CD14-positive monocyte (primary cell): ENCODE data around the gene PHRF1. TPM values are rescaled to one million over a fixed set of nuclear protein-coding genes. Genes with fewer than 3 reads are reported as not detected.
A peak's percentile ranks its signal among the peaks of the same experiment; 100 is the strongest.

ENCODE experiments used
- DNase-seq, 3 donors: peaks; one replicate each; pipeline ENCODE4 v3.0.0-alpha.2; 2011 to 2022
- H2AFZ ChIP-seq: 2 replicates; pipeline ENCODE4 v1.6.0; 2012; ENCODE audit warnings: mild to moderate bottlenecking, low read depth, low read length, inconsistent platforms; ENCODE audit not compliant: insufficient read depth, poor library complexity, severe bottlenecking
- H3K27ac ChIP-seq, 2 donors: 1 replicate in 1 of 2; 2 replicates in 1 of 2; pipeline ENCODE4 v1.5.1; 2012 to 2013; ENCODE audit warnings: low read length in 2 of 2, control low read depth in 1 of 2, inconsistent platforms in 1 of 2, low read depth in 1 of 2, mild to moderate bottlenecking in 1 of 2
- H3K27me3 ChIP-seq, 2 donors: one replicate each; pipeline versions ENCODE4 v1.6.0 to v1.6.1; 2011 to 2013; ENCODE audit warnings: low read length in 2 of 2; ENCODE audit not compliant: control insufficient read depth in 2 of 2, insufficient read depth in 2 of 2
- H3K36me3 ChIP-seq, 2 donors: replicated peaks in 1 of 2; 1 replicate in 1 of 2; 2 replicates in 1 of 2; pipeline versions ENCODE4 v1.5.1 to v1.6.1; 2012 to 2013; ENCODE audit warnings: low read length in 2 of 2, control low read depth in 1 of 2, inconsistent platforms in 1 of 2, mild to moderate bottlenecking in 1 of 2; ENCODE audit not compliant: insufficient read depth in 2 of 2, control insufficient read depth in 1 of 2
- H3K4me1 ChIP-seq, 2 donors: 1 replicate in 1 of 2; 2 replicates in 1 of 2; pipeline versions ENCODE4 v1.5.1 to v1.6.1; 2012 to 2013; ENCODE audit warnings: low read length in 2 of 2, control low read depth in 1 of 2, inconsistent platforms in 1 of 2, mild to moderate bottlenecking in 1 of 2, moderate library complexity in 1 of 2; ENCODE audit not compliant: insufficient read depth in 2 of 2, control insufficient read depth in 1 of 2
- H3K4me2 ChIP-seq: replicated peaks from 2 replicates; pipeline ENCODE3; 2012; ENCODE audit warnings: low read length, moderate library complexity, mild to moderate bottlenecking; ENCODE audit not compliant: poor library complexity, severe bottlenecking; ENCODE audit errors: extremely low read depth
- H3K4me3 ChIP-seq, 3 experiments: fragments of 200-600 bp in 1 of 3; sonication (generic) in 1 of 3; replicated peaks in 1 of 3; 1 replicate in 2 of 3; 2 replicates in 1 of 3; pipeline ENCODE4 v1.5.1; 2011 to 2013; ENCODE audit warnings: low read length in 3 of 3, mild to moderate bottlenecking in 3 of 3, control low read depth in 2 of 3, low read depth in 2 of 3, inconsistent platforms in 1 of 3, moderate library complexity in 1 of 3
- H3K79me2 ChIP-seq: 2 replicates; pipeline ENCODE4 v1.6.0; 2012; ENCODE audit warnings: mild to moderate bottlenecking, control low read depth, inconsistent platforms, low read length, moderate library complexity; ENCODE audit not compliant: insufficient read depth
- H3K9ac ChIP-seq: 2 replicates; pipeline ENCODE4 v1.6.0; 2017; ENCODE audit warnings: low read length, mild to moderate bottlenecking; ENCODE audit not compliant: insufficient read depth, poor library complexity, severe bottlenecking
- H3K9me3 ChIP-seq, 2 donors: replicated peaks in 1 of 2; 1 replicate in 1 of 2; 2 replicates in 1 of 2; pipeline versions ENCODE4 v1.5.1 to v1.6.1; 2012 to 2013; ENCODE audit warnings: low read length in 2 of 2, control low read depth in 1 of 2; ENCODE audit not compliant: control insufficient read depth in 1 of 2, insufficient read depth in 1 of 2
- H4K20me1 ChIP-seq: 2 replicates; pipeline ENCODE4 v1.6.0; 2012; ENCODE audit warnings: mild to moderate bottlenecking, low read length, control low read depth, moderate library complexity; ENCODE audit not compliant: insufficient read depth
- H3K27ac Mint-ChIP-seq, 7 donors: one replicate each; pipeline ENCODE4 v1.8.0; 2020; ENCODE audit warnings: mild to moderate bottlenecking in 7 of 7, mixed read lengths in 7 of 7, moderate library complexity in 6 of 7, inconsistent platforms in 2 of 7
- H3K27me3 Mint-ChIP-seq, 3 donors: one replicate each; pipeline ENCODE4 v1.8.0; 2021 to 2022; ENCODE audit warnings: low read depth in 3 of 3, mild to moderate bottlenecking in 3 of 3, mixed read lengths in 3 of 3, moderate library complexity in 3 of 3, inconsistent platforms in 1 of 3
- H3K36me3 Mint-ChIP-seq, 2 donors: one replicate each; pipeline ENCODE4 v1.8.0; 2020; ENCODE audit warnings: mixed read lengths in 2 of 2, inconsistent platforms in 1 of 2, mild to moderate bottlenecking in 1 of 2
- H3K4me1 Mint-ChIP-seq: one replicate; pipeline ENCODE4 v1.8.0; 2020; ENCODE audit warnings: mild to moderate bottlenecking, mixed read lengths
- H3K4me3 Mint-ChIP-seq, 2 donors: one replicate each; pipeline ENCODE4 v1.8.0; 2020; ENCODE audit warnings: mild to moderate bottlenecking in 2 of 2, mixed read lengths in 2 of 2, moderate library complexity in 1 of 2
- H3K9me3 Mint-ChIP-seq, 7 donors: one replicate each; pipeline ENCODE4 v1.8.0; 2020 to 2022; ENCODE audit warnings: mixed read lengths in 7 of 7, mild to moderate bottlenecking in 6 of 7, moderate library complexity in 6 of 7, inconsistent platforms in 2 of 7
- WGBS: methylation state at CpG from one replicate; pipeline ENCODE4 v1.1.5; 2013; ENCODE audit warnings: missing lambda C conversion rate; ENCODE audit not compliant: insufficient coverage; 5-methylcytosine and 5-hydroxymethylcytosine counted together
- intact Hi-C, 2 donors: fragments of 100-400 bp; cut with micrococcal nuclease; formaldehyde crosslinking; loops; one replicate each; pipeline versions ENCODE4 v1.15.0 to v1.15.1; 2023
- polyA plus RNA-seq, 3 donors: library from polyadenylated mRNA; depleted of rRNA in 1 of 3; unstranded in 2 of 3; stranded (reverse) in 1 of 3; fragments of 300-500 nt in 2 of 3; fragments of >200 nt in 1 of 3; fragmentation: Illumina TruSeq in 2 of 3; gene quantifications; 1 replicate in 2 of 3; 2 replicates in 1 of 3; pipeline ENCODE4 v1.2.3, GENCODE V29; 2012 to 2021
- TF ChIP-seq, protein P1 (sequence below): fragments of 200-600 bp; IDR thresholded peaks from one replicate; pipeline ENCODE4 v1.8.0; 2022; ENCODE audit warnings: antibody characterized with exemption, mild to moderate bottlenecking

Gene PHRF1
- polyA plus RNA-seq, 3 donors: 1.3 to 11.1 (median 3.3) TPM

DNA sequence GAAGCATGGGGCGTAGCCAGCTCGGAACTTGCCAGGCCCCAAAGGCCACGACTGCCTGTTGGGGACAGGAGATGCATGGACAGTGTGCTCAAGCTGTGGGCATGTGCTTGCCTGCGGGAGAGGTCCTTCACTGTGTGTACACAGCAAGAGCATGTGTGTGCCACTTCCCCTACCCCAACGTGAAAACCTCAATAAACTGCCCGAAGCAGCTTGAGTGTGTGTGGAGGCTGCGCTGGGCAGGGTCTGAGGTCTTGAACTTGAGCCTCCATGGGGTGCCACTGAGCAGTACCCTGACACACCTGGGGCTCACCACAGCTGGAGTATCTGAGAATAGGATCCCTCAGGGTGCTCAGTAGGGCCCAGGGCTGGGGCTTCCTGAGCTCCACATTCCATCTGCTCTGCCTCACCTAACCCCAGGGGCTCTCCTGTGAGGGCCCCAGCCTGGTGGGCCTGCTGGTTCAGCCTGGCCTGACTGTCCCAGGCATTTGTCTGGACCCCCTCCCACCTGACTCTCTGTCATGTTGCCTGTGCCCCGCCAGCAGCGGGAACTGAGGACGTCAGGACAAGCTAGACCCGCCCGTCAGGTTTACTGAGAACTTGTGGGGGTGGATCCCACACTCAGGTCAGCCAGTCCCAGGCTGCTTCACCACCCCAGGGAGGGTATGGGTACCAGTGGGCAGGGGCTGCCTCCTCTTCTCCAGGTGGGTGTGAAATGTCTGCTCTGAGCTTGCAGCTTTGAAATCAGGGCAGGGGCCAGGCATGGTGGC is 12.3 kb upstream of the PHRF1 start:
- Mint-ChIP-seq H3K4me3 (no peak overlapping the region), H3K36me3 (peaks cover 5 to 12% of the 10 kb centered on the region in 2 donors), H3K27ac (peak overlapping the region in 1 of 7 donors; percentile 30), H3K27me3 (peaks cover 2 to 25% (median 20%) of the 10 kb centered on the region in 3 donors), H3K9me3 (peaks cover 0 to 4% (median 0%) of the 10 kb centered on the region in 7 donors), H3K4me1 (peaks cover 17% of the 10 kb centered on the region)
- 90% methylated on average over 8 of the region's 12 CpGs for WGBS
- Histone ChIP-seq H3K9me3 (no peaks in the 10 kb centered on the region), H3K36me3 (peaks cover 0 to 11% of the 10 kb centered on the region in 2 donors), H3K9ac (no peak overlapping the region), H3K4me2 (no peak overlapping the region), H3K27ac (no peak overlapping the region), H3K4me3 (no peak overlapping the region), H3K4me1 (peaks cover 19 to 39% of the 10 kb centered on the region in 2 donors), H4K20me1 (peaks cover 20% of the 10 kb centered on the region), H2AFZ (no peak overlapping the region), H3K79me2 (peaks cover 3% of the 10 kb centered on the region), H3K27me3 (peaks cover 0 to 16% of the 10 kb centered on the region in 2 donors)
- intact Hi-C loops: no loop called here
- TF ChIP-seq, protein P1, sequence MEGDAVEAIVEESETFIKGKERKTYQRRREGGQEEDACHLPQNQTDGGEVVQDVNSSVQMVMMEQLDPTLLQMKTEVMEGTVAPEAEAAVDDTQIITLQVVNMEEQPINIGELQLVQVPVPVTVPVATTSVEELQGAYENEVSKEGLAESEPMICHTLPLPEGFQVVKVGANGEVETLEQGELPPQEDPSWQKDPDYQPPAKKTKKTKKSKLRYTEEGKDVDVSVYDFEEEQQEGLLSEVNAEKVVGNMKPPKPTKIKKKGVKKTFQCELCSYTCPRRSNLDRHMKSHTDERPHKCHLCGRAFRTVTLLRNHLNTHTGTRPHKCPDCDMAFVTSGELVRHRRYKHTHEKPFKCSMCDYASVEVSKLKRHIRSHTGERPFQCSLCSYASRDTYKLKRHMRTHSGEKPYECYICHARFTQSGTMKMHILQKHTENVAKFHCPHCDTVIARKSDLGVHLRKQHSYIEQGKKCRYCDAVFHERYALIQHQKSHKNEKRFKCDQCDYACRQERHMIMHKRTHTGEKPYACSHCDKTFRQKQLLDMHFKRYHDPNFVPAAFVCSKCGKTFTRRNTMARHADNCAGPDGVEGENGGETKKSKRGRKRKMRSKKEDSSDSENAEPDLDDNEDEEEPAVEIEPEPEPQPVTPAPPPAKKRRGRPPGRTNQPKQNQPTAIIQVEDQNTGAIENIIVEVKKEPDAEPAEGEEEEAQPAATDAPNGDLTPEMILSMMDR: no peak
- no peak for DNase-seq

DNA sequence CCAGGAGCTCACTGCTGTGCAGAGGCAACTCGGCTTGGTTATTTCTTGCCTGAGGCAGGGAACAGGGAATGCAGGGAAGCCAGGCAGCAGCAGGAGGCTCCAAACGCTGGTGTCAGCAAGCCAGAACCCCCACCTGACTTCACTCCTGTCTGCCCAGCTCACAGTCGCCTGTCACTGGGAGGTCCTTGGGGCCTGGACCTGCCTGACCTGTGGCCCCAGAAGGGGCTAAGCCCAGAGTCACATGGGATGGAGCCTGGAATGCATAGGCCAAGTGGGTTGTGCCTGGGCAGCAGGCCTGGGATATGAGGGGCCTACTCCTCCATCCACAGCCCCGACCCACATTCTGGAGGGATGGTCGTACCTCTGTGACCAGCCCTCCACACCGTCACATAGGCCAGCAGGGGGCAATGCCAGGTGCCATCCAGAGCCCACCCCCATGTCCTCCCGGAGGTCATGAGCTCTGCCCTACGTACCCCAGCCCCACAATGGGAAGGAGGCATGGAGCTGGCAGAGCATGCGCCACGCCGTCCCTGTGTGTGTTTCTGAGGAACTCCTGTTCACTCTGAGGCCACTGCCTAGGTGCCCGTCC is 10.3 kb upstream of the PHRF1 start:
- H3K9ac ChIP-seq: no peak overlapping the region
- intact Hi-C loops: no loop called here
- 83% methylated on average over 7 of the region's 12 CpGs for WGBS
- H3K4me1 Mint-ChIP-seq: peaks cover 14% of the 10 kb centered on the region
- no peak overlapping the region for H3K4me2 ChIP-seq
- no peak for DNase-seq
- H2AFZ ChIP-seq: no peak overlapping the region
- H3K79me2 ChIP-seq: peaks cover 3% of the 10 kb centered on the region
- no peak overlapping the region for H3K27ac ChIP-seq
- no peak overlapping the region for H3K27ac Mint-ChIP-seq
- H3K27me3 Mint-ChIP-seq: peaks cover 14 to 35% (median 34%) of the 10 kb centered on the region in 3 donors
- H3K4me3 ChIP-seq: no peak overlapping the region
- H3K9me3 Mint-ChIP-seq: peaks cover 0 to 13% (median 0%) of the 10 kb centered on the region in 7 donors
- TF ChIP-seq, protein P1: no peak
- no peak overlapping the region for H3K4me3 Mint-ChIP-seq
- peaks cover 5 to 12% of the 10 kb centered on the region in 2 donors for H3K36me3 Mint-ChIP-seq
- no peaks in the 10 kb centered on the region for H3K9me3 ChIP-seq
- H3K36me3 ChIP-seq: peaks cover 0 to 11% of the 10 kb centered on the region in 2 donors
- peaks cover 0 to 24% of the 10 kb centered on the region in 2 donors for H3K27me3 ChIP-seq
- H4K20me1 ChIP-seq: peaks cover 20% of the 10 kb centered on the region
- peaks cover 15 to 36% of the 10 kb centered on the region in 2 donors for H3K4me1 ChIP-seq
